HepG2 (cell line): ENCODE results near the gene BAHCC1. TPM values are rescaled to one million over a fixed set of nuclear protein-coding genes. Genes with fewer than 3 reads are reported as not detected.

Experiments
- BORCS8-MEF2B ChIP-seq: sonication (generic); formaldehyde crosslinking; IDR thresholded peaks from 2 replicates; pipeline ENCODE4 v1.8.0; 2022; ENCODE audit warnings: mild to moderate bottlenecking, missing genetic modification reagents
- CEBPB ChIP-seq: IDR thresholded peaks from 2 replicates; pipeline ENCODE4 v1.6.1; 2011; ENCODE audit warnings: low read depth, low read length, improper control_type of control experiment, borderline replicate concordance
- DZIP1 ChIP-seq: sonication (generic); formaldehyde crosslinking; IDR thresholded peaks from 2 replicates; pipeline ENCODE4 v1.5.0; 2020; ENCODE audit warnings: mild to moderate bottlenecking, missing genetic modification reagents
- FOSL2 ChIP-seq: sonication (generic); formaldehyde crosslinking; IDR thresholded peaks from 2 replicates; pipeline ENCODE4 v1.4.0; 2020; ENCODE audit warnings: missing genetic modification reagents
- HNRNPL ChIP-seq: fragments of 200-400 bp; formaldehyde crosslinking; IDR thresholded peaks from 2 replicates; pipeline ENCODE4 v1.6.1; 2017; ENCODE audit warnings: mild to moderate bottlenecking, low read depth, low read length
- HOXA3 ChIP-seq: sonication (generic); formaldehyde crosslinking; IDR thresholded peaks from 2 replicates; pipeline ENCODE4 v1.5.0; 2020; ENCODE audit warnings: missing genetic modification reagents
- IRF9 ChIP-seq: sonication (generic); formaldehyde crosslinking; IDR thresholded peaks from 2 replicates; pipeline ENCODE4 v1.8.0; 2022; ENCODE audit warnings: missing genetic modification reagents, mild to moderate bottlenecking, borderline replicate concordance
- MTERF4 ChIP-seq: sonication (generic); formaldehyde crosslinking; IDR thresholded peaks from 2 replicates; pipeline ENCODE4 v1.8.0; 2023; ENCODE audit warnings: mild to moderate bottlenecking, missing genetic modification reagents
- POLR2AphosphoS5 ChIP-seq: IDR thresholded peaks from 2 replicates; pipeline ENCODE4 v1.6.1; 2012; ENCODE audit warnings: low read depth, low read length
- RFXANK ChIP-seq: IDR thresholded peaks from 2 replicates; pipeline ENCODE4 v1.6.1; 2016
- SMAD1 ChIP-seq: sonication (generic); formaldehyde crosslinking; IDR thresholded peaks from 2 replicates; pipeline ENCODE4 v1.4.0; 2020; ENCODE audit warnings: missing genetic modification reagents, low read depth, mild to moderate bottlenecking, borderline replicate concordance
- STAT5B ChIP-seq: sonication (generic); formaldehyde crosslinking; IDR thresholded peaks from 2 replicates; pipeline ENCODE4 v1.4.0; 2020; ENCODE audit warnings: missing genetic modification reagents
- TCF12 ChIP-seq, 2 experiments: fragments of 450-650 bp in 1 of 2; sonication (generic) in 1 of 2; formaldehyde crosslinking in 1 of 2; IDR thresholded peaks; 2 replicates each; pipeline versions ENCODE4 v1.6.1 to v1.8.0; 2017 to 2022; ENCODE audit warnings: antibody characterized with exemption in 1 of 2, mild to moderate bottlenecking in 1 of 2, missing genetic modification reagents in 1 of 2, moderate library complexity in 1 of 2
- ZBTB34 ChIP-seq: sonication (generic); formaldehyde crosslinking; IDR thresholded peaks from 2 replicates; pipeline ENCODE4 v1.8.0; 2022; ENCODE audit warnings: mild to moderate bottlenecking, missing genetic modification reagents
- ZNF12 ChIP-seq: sonication (generic); formaldehyde crosslinking; IDR thresholded peaks from 2 replicates; pipeline ENCODE4 v1.5.0; 2020; ENCODE audit warnings: missing genetic modification reagents
- ZNF34 ChIP-seq: sonication (generic); formaldehyde crosslinking; IDR thresholded peaks from 2 replicates; pipeline ENCODE4 v1.4.0; 2020; ENCODE audit warnings: mild to moderate bottlenecking, missing genetic modification reagents, borderline replicate concordance
- ZNF552 ChIP-seq: sonication (generic); formaldehyde crosslinking; IDR thresholded peaks from 2 replicates; pipeline ENCODE4 v1.9.0; 2022; ENCODE audit warnings: missing genetic modification reagents, mild to moderate bottlenecking, borderline replicate concordance
- ZNF720 ChIP-seq: sonication (generic); formaldehyde crosslinking; IDR thresholded peaks from 2 replicates; pipeline ENCODE4 v1.4.0; 2020; ENCODE audit warnings: missing genetic modification reagents
- polyA plus RNA-seq, 8 experiments: library from polyadenylated mRNA; depleted of rRNA in 3 of 8; stranded (reverse) in 7 of 8; unstranded in 1 of 8; fragments of >200 nt; fragmentation: Illumina TruSeq in 4 of 8; extraction: Trizol in 4 of 8; gene quantifications; 2 replicates each; pipeline versions ENCODE4 v1.2.1 to v1.2.3, GENCODE V29; 2011 to 2016; ENCODE audit warnings: low read depth in 4 of 8, missing spikeins in 1 of 8, mixed read lengths in 1 of 8; ENCODE audit not compliant: insufficient read depth in 1 of 8
- total RNA-seq, 5 experiments: library from RNA; depleted of rRNA; stranded (reverse); fragments of >200 nt; fragmentation: Illumina TruSeq; extraction: Trizol; gene quantifications; 2 replicates each; pipeline ENCODE4 v1.2.3, GENCODE V29; 2016; ENCODE audit warnings: low read depth in 1 of 5
- TF ChIP-seq, protein P1 (sequence below): sonication (generic); formaldehyde crosslinking; IDR thresholded peaks from 2 replicates; pipeline ENCODE4 v1.4.0; 2020; ENCODE audit warnings: mild to moderate bottlenecking, missing genetic modification reagents, borderline replicate concordance
- TF ChIP-seq, protein P2 (sequence below): sonication (generic); formaldehyde crosslinking; IDR thresholded peaks from 2 replicates; pipeline ENCODE4 v1.8.0; 2022; ENCODE audit warnings: mild to moderate bottlenecking, missing genetic modification reagents, moderate library complexity

BAHCC1 gene
- total and polyA plus RNA-seq, 2 of the 13 experiments (the other 11 are each of a cell fraction or from before 2014, with no cell fraction given) = 1.4 to 1.7 TPM

GRCh38 chr17:81513753-81514488 lies 118.7 kb downstream of the BAHCC1 start (continued):
- TF ChIP-seq MTERF4 (CRISPR knock-in tag) (no peak), HOXA3 (CRISPR knock-in tag) (peak; percentile 14; the same call in 1 of the 2 replicates), SMAD1 (no peak), ZNF34 (no peak), ZNF720 (CRISPR knock-in tag) (no peak), HNRNPL (0 out of 2 replicates have a peak, but pooled peaks have one; percentile 13), POLR2AphosphoS5 (no peak), DZIP1 (CRISPR knock-in tag) (0 out of 2 replicates have a peak, but pooled peaks have one; percentile 76), ZNF552 (CRISPR knock-in tag) (no peak), RFXANK (CRISPR knock-in tag) (no peak), IRF9 (peak; percentile 49; the same call in 1 of the 2 replicates), BORCS8-MEF2B (CRISPR knock-in tag) (no peak), FOSL2 (CRISPR knock-in tag) (no peak; the same call in 1 of the 2 replicates), ZNF12 (0 out of 2 replicates have a peak, but pooled peaks have one; percentile 6), CEBPB (no peak), STAT5B (CRISPR knock-in tag) (no peak), ZBTB34 (0 out of 2 replicates have a peak, but pooled peaks have one; percentile 38), TCF12 (IDR thresholded peaks at IDR 0.05) (no peak), TCF12 (CRISPR knock-in tag; IDR thresholded peaks at IDR 0.05) (no peak; the same call in 1 of the 2 replicates)
- TF ChIP-seq, protein P1, sequence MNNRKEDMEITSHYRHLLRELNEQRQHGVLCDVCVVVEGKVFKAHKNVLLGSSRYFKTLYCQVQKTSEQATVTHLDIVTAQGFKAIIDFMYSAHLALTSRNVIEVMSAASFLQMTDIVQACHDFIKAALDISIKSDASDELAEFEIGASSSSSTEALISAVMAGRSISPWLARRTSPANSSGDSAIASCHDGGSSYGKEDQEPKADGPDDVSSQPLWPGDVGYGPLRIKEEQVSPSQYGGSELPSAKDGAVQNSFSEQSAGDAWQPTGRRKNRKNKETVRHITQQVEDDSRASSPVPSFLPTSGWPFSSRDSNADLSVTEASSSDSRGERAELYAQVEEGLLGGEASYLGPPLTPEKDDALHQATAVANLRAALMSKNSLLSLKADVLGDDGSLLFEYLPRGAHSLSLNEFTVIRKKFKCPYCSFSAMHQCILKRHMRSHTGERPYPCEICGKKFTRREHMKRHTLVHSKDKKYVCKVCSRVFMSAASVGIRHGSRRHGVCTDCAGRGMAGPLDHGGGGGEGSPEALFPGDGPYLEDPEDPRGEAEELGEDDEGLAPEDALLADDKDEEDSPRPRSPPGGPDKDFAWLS = no peak
- TF ChIP-seq, protein P2, sequence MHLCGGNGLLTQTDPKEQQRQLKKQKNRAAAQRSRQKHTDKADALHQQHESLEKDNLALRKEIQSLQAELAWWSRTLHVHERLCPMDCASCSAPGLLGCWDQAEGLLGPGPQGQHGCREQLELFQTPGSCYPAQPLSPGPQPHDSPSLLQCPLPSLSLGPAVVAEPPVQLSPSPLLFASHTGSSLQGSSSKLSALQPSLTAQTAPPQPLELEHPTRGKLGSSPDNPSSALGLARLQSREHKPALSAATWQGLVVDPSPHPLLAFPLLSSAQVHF (CRISPR knock-in tag) = no peak
